Measurements from ENCODE around the gene RBM26.

The RBM26 gene

GRCh38 chr13:79270859-79271258, 135.2 kb downstream of the RBM26 start:
- DNase-seq, result no peak

Measured in hippocampal formation (tissue), 2 donors.